ENCODE measurements around the gene LBX1.

LBX1 gene

GRCh38 chr10:101241840-101242707 lies 12.8 kb upstream of the LBX1 start:
- no peak for DNase-seq (ENCODE audit: low read depth)

- DNase-seq (ENCODE audit: low read depth): no peak
These were observed 9.5 kb upstream of the LBX1 start for GRCh38 chr10:101238732-101239105.

- DNase-seq (ENCODE audit: low read depth): no peak
These were observed 8.9 kb upstream of the LBX1 start for GRCh38 chr10:101237982-101238731.

- no peak for DNase-seq (ENCODE audit: low read depth)
These were observed 8.1 kb upstream of the LBX1 start for GRCh38 chr10:101237081-101237981.

GRCh38 chr10:101236376-101237080 lies 7.3 kb upstream of the LBX1 start:
- DNase-seq (ENCODE audit: low read depth): peak; percentile 59

- DNase-seq (ENCODE audit: low read depth): no peak
These were observed 6.5 kb upstream of the LBX1 start for GRCh38 chr10:101235766-101236165.

- no peak for DNase-seq (ENCODE audit: low read depth)
These were observed 5.1 kb upstream of the LBX1 start for GRCh38 chr10:101234333-101234732.

- no peak for DNase-seq (ENCODE audit: low read depth)
These were observed 4.6 kb upstream of the LBX1 start for GRCh38 chr10:101233863-101234262.

- no peak for DNase-seq (ENCODE audit: low read depth)
These were observed 4.2 kb upstream of the LBX1 start for GRCh38 chr10:101233443-101233842.

GRCh38 chr10:101231912-101232689 lies 2.8 kb upstream of the LBX1 start:
- no peak for DNase-seq (ENCODE audit: low read depth)

- no peak for DNase-seq (ENCODE audit: low read depth)
These were observed 1.8 kb upstream of the LBX1 start for GRCh38 chr10:101231092-101231491.

- no peak for DNase-seq (ENCODE audit: low read depth)
These were observed 1.1 kb upstream of the LBX1 start for GRCh38 chr10:101230183-101230917.

GRCh38 chr10:101228966-101229265 lies 347 bp downstream of the LBX1 start:
- DNase-seq (ENCODE audit: low read depth): no peak

- DNase-seq (ENCODE audit: low read depth): no peak
These were observed 904 bp downstream of the LBX1 start for GRCh38 chr10:101228153-101228965.

GRCh38 chr10:101227429-101228152 lies 1.7 kb downstream of the LBX1 start:
- no peak for DNase-seq (ENCODE audit: low read depth)

GRCh38 chr10:101226491-101227428 lies 2.5 kb downstream of the LBX1 start:
- no peak for DNase-seq (ENCODE audit: low read depth)

GRCh38 chr10:101225846-101226421 lies 3.3 kb downstream of the LBX1 start:
- DNase-seq (ENCODE audit: low read depth): no peak

All from ELR (cell line).